HepG2 (cell line): ENCODE measurements around the gene MLX. TPM values are rescaled to one million over a fixed set of nuclear protein-coding genes. Genes with fewer than 3 reads are reported as not detected.

Experiments
- ATAC-seq: fragments of 200-7000 bp; cut with Tn5 transposase; 3 replicates; pipeline ENCODE4 v1.9.1; 2020; ENCODE audit warnings: mild to moderate bottlenecking, moderate library complexity
- BruUV-seq: library from RNA; stranded (reverse); fragments of 400-500 nt; replicated peaks from 2 replicates; lab custom pipeline; 2021; lab: Mats Ljungman, UMichigan
- CTCF ChIA-PET: fragments of 300-600 bp; formaldehyde crosslinking; extraction: SDS; loops from one replicate; lab custom pipeline; 2021; ENCODE audit warnings: low total read pairs, inconsistent platforms, low intra/inter-chr PET ratio; lab: Yijun Ruan, JAX
- POLR2A ChIA-PET: fragments of 350-600 bp; sonication (Branson Sonifier 250); formaldehyde crosslinking; loops from one replicate; lab custom pipeline; 2020; ENCODE audit warnings: antibody characterized with exemption, inconsistent platforms; lab: Yijun Ruan, JAX
- DNase-seq: peaks from one replicate; pipeline ENCODE4 v3.0.0-alpha.2; 2015; ENCODE audit warnings: low spot score
- FAIRE-seq: peaks from 3 replicates; lab custom pipeline; 2011; peaks lifted over from hg19 to GRCh38; lab: Jason Lieb, UNC
- H2AFZ ChIP-seq: one replicate; pipeline ENCODE4 v1.6.1; 2011; ENCODE audit warnings: low read length, inconsistent platforms
- H3K27ac ChIP-seq: fragments of 300-600 bp; 3 replicates; pipeline ENCODE4 v1.8.0; 2011; ENCODE audit warnings: mixed run types, mild to moderate bottlenecking, mixed read lengths, low read length, inconsistent platforms; ENCODE audit not compliant: insufficient read depth; ENCODE audit errors: extremely low read length
- H3K27me3 ChIP-seq, 2 experiments: fragments of 200-600 bp in 1 of 2; 2 replicates in 1 of 2; 3 replicates in 1 of 2; pipeline versions ENCODE4 v1.6.0 to v1.8.0; 2011; ENCODE audit warnings: low read length in 2 of 2, mild to moderate bottlenecking in 2 of 2, moderate library complexity in 2 of 2, inconsistent platforms in 1 of 2; ENCODE audit not compliant: insufficient read depth in 2 of 2, control insufficient read depth in 1 of 2
- H3K36me3 ChIP-seq, 2 experiments: fragments of 200-600 bp in 1 of 2; replicated peaks in 1 of 2; 2 replicates in 1 of 2; 3 replicates in 1 of 2; pipeline versions ENCODE4 v1.5.1 to v1.8.0; 2011; ENCODE audit warnings: low read length in 2 of 2, inconsistent platforms in 1 of 2; ENCODE audit not compliant: insufficient read depth in 2 of 2, control insufficient read depth in 1 of 2
- H3K4me1 ChIP-seq: 2 replicates; pipeline ENCODE4 v1.5.1; 2012; ENCODE audit warnings: low read length, inconsistent platforms; ENCODE audit not compliant: insufficient read depth
- H3K4me2 ChIP-seq: 2 replicates; pipeline ENCODE4 v1.6.0; 2011; ENCODE audit warnings: low read depth, low read length, inconsistent platforms
- H3K4me3 ChIP-seq, 3 experiments: fragments of 200-600 bp in 1 of 3; sonication (generic), shearing (Covaris generic) in 1 of 3; replicated peaks in 1 of 3; 2 replicates each; pipeline ENCODE4 v1.5.1; 2011 to 2016; ENCODE audit warnings: low read length in 3 of 3, inconsistent platforms in 2 of 3, low read depth in 2 of 3, mild to moderate bottlenecking in 2 of 3, control low read depth in 1 of 3, mixed read lengths in 1 of 3; ENCODE audit not compliant: insufficient read depth in 1 of 3
- H3K79me2 ChIP-seq: one replicate; pipeline ENCODE4 v1.6.1; 2011; ENCODE audit warnings: low read length, inconsistent platforms; ENCODE audit not compliant: insufficient read depth
- H3K9ac ChIP-seq: 2 replicates; pipeline ENCODE4 v1.6.0; 2011; ENCODE audit warnings: mild to moderate bottlenecking, low read depth, low read length, inconsistent platforms; ENCODE audit not compliant: insufficient read depth
- H3K9me3 ChIP-seq: 2 replicates; pipeline ENCODE4 v1.5.1; 2012; ENCODE audit warnings: mild to moderate bottlenecking, low read length
- H4K20me1 ChIP-seq: 2 replicates; pipeline ENCODE4 v1.6.0; 2011; ENCODE audit warnings: inconsistent platforms, mild to moderate bottlenecking, low read length, moderate library complexity; ENCODE audit not compliant: insufficient read depth
- AGO2 ChIP-seq: fragments of 200-400 bp; formaldehyde crosslinking; optimal IDR thresholded peaks from 2 replicates; pipeline ENCODE3; 2017; ENCODE audit warnings: mild to moderate bottlenecking, low read depth, low read length, moderate library complexity
- EEA1 ChIP-seq: sonication (generic); formaldehyde crosslinking; IDR thresholded peaks from 2 replicates; pipeline ENCODE4 v1.5.1; 2020; ENCODE audit warnings: mild to moderate bottlenecking, missing genetic modification reagents, borderline replicate concordance
- MXI1 ChIP-seq: IDR thresholded peaks from 3 replicates; pipeline ENCODE4 v1.6.1; 2012; ENCODE audit warnings: low read depth, low read length, inconsistent platforms, borderline replicate concordance
- NRL ChIP-seq: sonication (generic); formaldehyde crosslinking; IDR thresholded peaks from 2 replicates; pipeline ENCODE4 v1.5.0; 2020; ENCODE audit warnings: missing genetic modification reagents, mild to moderate bottlenecking, moderate library complexity, borderline replicate concordance
- RBAK ChIP-seq: sonication (generic); formaldehyde crosslinking; IDR thresholded peaks from 2 replicates; pipeline ENCODE4 v1.5.1; 2020; ENCODE audit warnings: mild to moderate bottlenecking, missing genetic modification reagents
- RXRA ChIP-seq: sonication (generic); formaldehyde crosslinking; IDR thresholded peaks from 2 replicates; pipeline ENCODE4 v1.5.1; 2020; ENCODE audit warnings: missing genetic modification reagents
- TRIM24 ChIP-seq: sonication (generic); formaldehyde crosslinking; IDR thresholded peaks from 2 replicates; pipeline ENCODE4 v1.8.0; 2022; ENCODE audit warnings: mild to moderate bottlenecking, missing genetic modification reagents
- XRCC5 ChIP-seq: fragments of 200-400 bp; formaldehyde crosslinking; optimal IDR thresholded peaks from 2 replicates; pipeline ENCODE3; 2017; ENCODE audit warnings: mild to moderate bottlenecking, low read length
- ZFYVE20 ChIP-seq: sonication (generic); formaldehyde crosslinking; IDR thresholded peaks from 2 replicates; pipeline ENCODE4 v1.8.0; 2023; ENCODE audit warnings: low read depth, mild to moderate bottlenecking, moderate library complexity, missing genetic modification reagents, borderline replicate concordance
- WGBS: methylation state at CpG from one replicate; pipeline ENCODE4 v1.1.6; 2017; ENCODE audit warnings: low lambda C conversion rate; 5-methylcytosine and 5-hydroxymethylcytosine counted together
- in situ Hi-C: cut with HindIII; loops from 2 replicates; pipeline ENCODE4 v1.10.0; 2017; ENCODE audit warnings: low pct_unique_long_range_greater_than_20kb; ENCODE audit not compliant: extremely low pct_ligation_motif_present
- intact Hi-C: fragments of 100-400 bp; cut with micrococcal nuclease; formaldehyde crosslinking; loops from one replicate; pipeline ENCODE4 v1.10.0; 2022; ENCODE audit not compliant: unreplicated experiment
- polyA plus RNA-seq, 8 experiments: library from polyadenylated mRNA; depleted of rRNA in 3 of 8; stranded (reverse) in 7 of 8; unstranded in 1 of 8; fragments of >200 nt; fragmentation: Illumina TruSeq in 4 of 8; extraction: Trizol in 4 of 8; gene quantifications; 2 replicates each; pipeline versions ENCODE4 v1.2.1 to v1.2.3, GENCODE V29; 2011 to 2016; ENCODE audit warnings: low read depth in 4 of 8, missing spikeins in 1 of 8, mixed read lengths in 1 of 8; ENCODE audit not compliant: insufficient read depth in 1 of 8
- total RNA-seq, 5 experiments: library from RNA; depleted of rRNA; stranded (reverse); fragments of >200 nt; fragmentation: Illumina TruSeq; extraction: Trizol; gene quantifications; 2 replicates each; pipeline ENCODE4 v1.2.3, GENCODE V29; 2016; ENCODE audit warnings: low read depth in 1 of 5
- TF ChIP-seq, protein P1 (sequence below): sonication (generic); formaldehyde crosslinking; IDR thresholded peaks from 2 replicates; pipeline ENCODE4 v1.9.0; 2022; ENCODE audit warnings: low read depth, missing genetic modification reagents
- TF ChIP-seq, protein P2 (sequence below): sonication (generic); formaldehyde crosslinking; IDR thresholded peaks from 2 replicates; pipeline ENCODE4 v1.5.0; 2020; ENCODE audit warnings: missing genetic modification reagents

Gene MLX
- total and polyA plus RNA-seq, 2 of the 13 experiments (the other 11 are each of a cell fraction or from before 2014, with no cell fraction given), result 38.9 to 74.4 TPM

DNA sequence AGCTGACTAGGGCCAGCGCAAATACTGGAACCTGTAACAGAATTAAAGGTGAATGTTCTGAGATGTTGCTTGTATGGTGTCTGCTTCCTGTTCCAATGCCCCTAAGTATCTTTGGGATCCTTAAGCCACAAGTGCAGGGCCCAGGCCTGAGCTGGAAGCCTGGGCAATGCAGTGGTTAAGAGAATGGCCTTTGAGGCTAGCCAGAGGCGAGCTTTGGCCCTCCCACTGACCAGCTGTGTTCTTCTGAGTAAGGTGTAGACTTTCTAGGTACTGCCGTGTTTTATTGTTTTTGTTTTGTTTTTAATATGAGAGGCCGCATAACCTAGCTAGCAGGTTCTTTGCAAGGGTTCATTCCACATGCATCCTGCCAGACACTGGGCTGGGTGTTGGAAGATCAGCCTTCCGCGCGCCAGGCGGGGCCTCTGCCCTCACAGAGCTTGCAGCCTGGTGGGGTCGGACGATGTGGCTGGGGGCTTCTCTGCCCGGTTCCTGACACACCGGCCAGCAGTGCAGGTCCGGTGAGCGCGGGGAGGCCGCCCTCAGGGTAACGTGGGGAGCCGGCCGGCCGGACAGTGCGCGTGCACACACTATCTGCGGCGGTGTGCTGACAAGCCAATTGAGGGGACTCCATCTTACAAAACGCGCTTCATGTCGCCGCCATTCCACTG lies 551 bp upstream of the MLX start (continued):
- TF ChIP-seq ZFYVE20 (CRISPR knock-in tag) (0 out of 2 replicates have a peak, but pooled peaks have one; percentile 16), RBAK (CRISPR knock-in tag) (peak; percentile 45; the same call in 1 of the 2 replicates)

DNA sequence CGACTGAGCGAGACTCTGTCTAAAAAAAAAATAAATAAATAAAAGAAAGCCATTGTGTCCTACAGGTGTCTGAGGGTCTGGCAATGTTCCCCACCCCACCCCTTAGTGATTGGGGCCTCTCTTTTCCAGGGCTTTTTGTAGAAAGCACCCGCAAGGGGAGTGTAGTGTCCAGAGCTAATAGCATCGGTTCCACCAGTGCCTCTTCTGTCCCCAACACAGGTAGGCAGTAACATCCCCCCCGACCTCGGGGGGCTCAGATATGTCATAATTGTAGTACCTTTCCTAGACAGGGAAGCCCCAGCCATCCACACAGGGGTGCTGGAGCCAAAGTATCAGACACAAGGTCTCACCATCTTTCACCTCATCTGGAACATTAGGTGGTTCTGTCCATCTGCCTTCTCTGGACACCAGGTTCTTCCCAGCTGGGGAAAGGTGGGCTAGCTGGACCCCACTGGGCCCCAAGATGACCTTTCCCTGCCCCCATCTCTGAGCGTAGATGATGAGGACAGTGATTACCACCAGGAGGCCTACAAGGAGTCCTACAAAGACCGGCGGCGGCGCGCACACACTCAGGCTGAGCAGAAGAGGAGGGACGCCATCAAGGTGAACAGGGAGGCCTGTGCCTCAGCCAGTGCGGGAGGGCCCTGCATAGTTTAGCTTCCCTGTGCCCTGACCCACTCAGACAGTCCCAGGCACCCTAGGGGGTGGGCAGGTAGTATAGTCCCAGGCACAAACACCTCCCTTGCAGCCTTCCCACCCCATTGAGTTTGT lies 1.6 kb downstream of the MLX start:
- no TSS peak for BruUV-seq
- Histone ChIP-seq H3K9ac (peak overlapping the region; percentile 36; the same call in 1 of the 2 replicates), H4K20me1 (no peaks in the 10 kb centered on the region), H3K27ac (peak overlapping the region; percentile 29), H3K9me3 (no peaks in the 10 kb centered on the region), H3K4me3 (no peak overlapping the region; a peak in 1 of 6 replicates), H3K27me3 (no peaks in the 10 kb centered on the region; a peak in 1 of 5 replicates), H3K4me1 (peaks cover 60% of the 10 kb centered on the region), H3K36me3 (peaks cover 45 to 71% of the 10 kb centered on the region in 2 experiments), H3K4me2 (peak overlapping the region; percentile 32), H3K79me2 (peaks cover 26% of the 10 kb centered on the region), H2AFZ (no peak overlapping the region)
- no peak for ATAC-seq
- intact Hi-C loops, result no loop called here
- POLR2A ChIA-PET, result interaction anchor here (4.5 to 8.5 kb wide), 4 partner anchors 8 to 41 kb away, joined by 35 to 128 read pairs (median 70); partner anchors contain the start of genes HSD17B1, NAGLU, PSMC3IP and RETREG3
- 99% methylated on average over 13 of the region's 14 CpGs for WGBS
- in situ Hi-C loops, result no loop called here
- CTCF ChIA-PET, result no interaction called here
- FAIRE-seq, result no peak
- TF ChIP-seq, protein P1, sequence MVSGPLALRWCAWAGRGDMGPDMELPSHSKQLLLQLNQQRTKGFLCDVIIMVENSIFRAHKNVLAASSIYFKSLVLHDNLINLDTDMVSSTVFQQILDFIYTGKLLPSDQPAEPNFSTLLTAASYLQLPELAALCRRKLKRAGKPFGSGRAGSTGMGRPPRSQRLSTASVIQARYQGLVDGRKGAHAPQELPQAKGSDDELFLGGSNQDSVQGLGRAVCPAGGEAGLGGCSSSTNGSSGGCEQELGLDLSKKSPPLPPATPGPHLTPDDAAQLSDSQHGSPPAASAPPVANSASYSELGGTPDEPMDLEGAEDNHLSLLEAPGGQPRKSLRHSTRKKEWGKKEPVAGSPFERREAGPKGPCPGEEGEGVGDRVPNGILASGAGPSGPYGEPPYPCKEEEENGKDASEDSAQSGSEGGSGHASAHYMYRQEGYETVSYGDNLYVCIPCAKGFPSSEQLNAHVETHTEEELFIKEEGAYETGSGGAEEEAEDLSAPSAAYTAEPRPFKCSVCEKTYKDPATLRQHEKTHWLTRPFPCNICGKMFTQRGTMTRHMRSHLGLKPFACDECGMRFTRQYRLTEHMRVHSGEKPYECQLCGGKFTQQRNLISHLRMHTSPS (CRISPR knock-in tag), result no peak
- TF ChIP-seq NRL (CRISPR knock-in tag) (peak; percentile 32; the same call in 1 of the 2 replicates), MXI1 (no peak), EEA1 (CRISPR knock-in tag) (0 out of 2 replicates have a peak, but pooled peaks have one; percentile 58), RXRA (CRISPR knock-in tag) (peak; percentile 43; the same call in 1 of the 2 replicates), XRCC5 (peak; percentile 20), AGO2 (peak; percentile 66), TRIM24 (peak; percentile 30; the same call in 1 of the 2 replicates)
- TF ChIP-seq, protein P2, sequence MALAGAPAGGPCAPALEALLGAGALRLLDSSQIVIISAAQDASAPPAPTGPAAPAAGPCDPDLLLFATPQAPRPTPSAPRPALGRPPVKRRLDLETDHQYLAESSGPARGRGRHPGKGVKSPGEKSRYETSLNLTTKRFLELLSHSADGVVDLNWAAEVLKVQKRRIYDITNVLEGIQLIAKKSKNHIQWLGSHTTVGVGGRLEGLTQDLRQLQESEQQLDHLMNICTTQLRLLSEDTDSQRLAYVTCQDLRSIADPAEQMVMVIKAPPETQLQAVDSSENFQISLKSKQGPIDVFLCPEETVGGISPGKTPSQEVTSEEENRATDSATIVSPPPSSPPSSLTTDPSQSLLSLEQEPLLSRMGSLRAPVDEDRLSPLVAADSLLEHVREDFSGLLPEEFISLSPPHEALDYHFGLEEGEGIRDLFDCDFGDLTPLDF (CRISPR knock-in tag), result no peak
- DNase-seq, result no peak
